Endothelial cell of umbilical vein (primary cell): Measurements from ENCODE around the gene CEP95. TPM values are rescaled to one million over a fixed set of nuclear protein-coding genes. Genes with fewer than 3 reads are reported as not detected.

Source experiments
- BruUV-seq: library from RNA; stranded (reverse); fragments of 400-500 nt; replicated peaks from 2 replicates; lab custom pipeline; 2021; lab: Mats Ljungman, UMichigan
- CTCF ChIA-PET: fragments of 300-600, 350-600 bp; sonication (Branson Sonifier 250); formaldehyde crosslinking; loops from one replicate; lab custom pipeline; 2021; ENCODE audit warnings: antibody characterized with exemption, inconsistent platforms; lab: Charles Lee
- POLR2A ChIA-PET: fragments of 300-600, 350-600 bp; sonication (Branson Sonifier 250); formaldehyde crosslinking; loops from one replicate; lab custom pipeline; 2021; ENCODE audit warnings: antibody characterized with exemption, inconsistent platforms; lab: Charles Lee
- DNase-seq: peaks from one replicate; pipeline ENCODE4 v3.0.0-alpha.2; 2011; ENCODE audit warnings: low read depth, low spot score
- FAIRE-seq: peaks from 2 replicates; lab custom pipeline; 2011; peaks lifted over from hg19 to GRCh38; lab: Jason Lieb, UNC
- H2AFZ ChIP-seq: 2 replicates; pipeline ENCODE4 v1.6.0; 2012; ENCODE audit warnings: low read depth, low read length, control low read depth, inconsistent platforms
- H3K27ac ChIP-seq: 2 replicates; pipeline ENCODE4 v1.5.1; 2011; ENCODE audit warnings: low read depth, mild to moderate bottlenecking, control low read depth, low read length, moderate library complexity; ENCODE audit not compliant: insufficient read depth
- H3K27me3 ChIP-seq, 2 experiments: 2 replicates each; pipeline versions ENCODE4 v1.6.0 to v1.6.1; 2011; ENCODE audit warnings: low read length in 2 of 2, mixed read lengths in 1 of 2; ENCODE audit not compliant: control insufficient read depth in 2 of 2, insufficient read depth in 2 of 2
- H3K36me3 ChIP-seq, 2 experiments: 2 replicates in 1 of 2; 3 replicates in 1 of 2; pipeline ENCODE4 v1.5.1; 2011; ENCODE audit warnings: low read length in 2 of 2, mild to moderate bottlenecking in 1 of 2, moderate library complexity in 1 of 2; ENCODE audit not compliant: control insufficient read depth in 2 of 2, insufficient read depth in 2 of 2; ENCODE audit errors: extremely low read depth in 1 of 2
- H3K4me1 ChIP-seq: 3 replicates; pipeline ENCODE4 v1.5.1; 2011; ENCODE audit warnings: mild to moderate bottlenecking, low read length; ENCODE audit not compliant: control insufficient read depth, insufficient read depth; ENCODE audit errors: extremely low read depth
- H3K4me2 ChIP-seq: 2 replicates; pipeline ENCODE4 v1.6.1; 2011; ENCODE audit warnings: low read length, control low read depth, mixed read lengths; ENCODE audit not compliant: insufficient read depth
- H3K4me3 ChIP-seq, 3 experiments: fragments of 200-600 bp in 1 of 3; sonication (generic), shearing (Covaris generic) in 1 of 3; replicated peaks in 1 of 3; 2 replicates each; pipeline ENCODE4 v1.5.1; 2011 to 2016; ENCODE audit warnings: control low read depth in 3 of 3, low read length in 3 of 3, mild to moderate bottlenecking in 2 of 3, inconsistent platforms in 1 of 3, low read depth in 1 of 3, moderate library complexity in 1 of 3; ENCODE audit not compliant: insufficient read depth in 1 of 3
- H3K79me2 ChIP-seq: 2 replicates; pipeline ENCODE4 v1.6.0; 2012; ENCODE audit warnings: low read length, inconsistent platforms; ENCODE audit not compliant: control insufficient read depth, insufficient read depth
- H3K9ac ChIP-seq: replicated peaks from 2 replicates; pipeline ENCODE3; 2011; ENCODE audit warnings: low read length, control low read depth; ENCODE audit not compliant: insufficient read depth; ENCODE audit errors: extremely low read depth
- H3K9me1 ChIP-seq: replicated peaks from 3 replicates; pipeline ENCODE4 v1.6.0; 2011; ENCODE audit warnings: mild to moderate bottlenecking, low read length; ENCODE audit not compliant: control insufficient read depth, insufficient read depth; ENCODE audit errors: extremely low read depth
- H3K9me3 ChIP-seq: replicated peaks from 2 replicates; pipeline ENCODE4 v1.5.1; 2012; ENCODE audit warnings: low read length, inconsistent platforms; ENCODE audit not compliant: control insufficient read depth, insufficient read depth
- H4K20me1 ChIP-seq: replicated peaks from 2 replicates; pipeline ENCODE3; 2011; ENCODE audit warnings: mild to moderate bottlenecking, low read length; ENCODE audit not compliant: control insufficient read depth, insufficient read depth; ENCODE audit errors: extremely low read depth
- EZH2 ChIP-seq: IDR thresholded peaks from 2 replicates; pipeline ENCODE4 v1.6.1; 2012; ENCODE audit warnings: borderline replicate concordance, low read depth, mild to moderate bottlenecking, moderate library complexity, low read length, inconsistent platforms; ENCODE audit not compliant: severe bottlenecking
- FOS ChIP-seq: IDR thresholded peaks from 2 replicates; pipeline ENCODE4 v1.6.1; 2011; ENCODE audit warnings: mild to moderate bottlenecking, low read length, moderate library complexity, borderline replicate concordance; ENCODE audit not compliant: insufficient read depth
- GATA2 ChIP-seq: IDR thresholded peaks from 2 replicates; pipeline ENCODE4 v1.7.0; 2011; ENCODE audit warnings: low read depth, mild to moderate bottlenecking, moderate library complexity, mixed read lengths, low read length; ENCODE audit not compliant: insufficient read length, insufficient read depth
- JUN ChIP-seq: IDR thresholded peaks from 2 replicates; pipeline ENCODE4 v1.6.1; 2011; ENCODE audit warnings: borderline replicate concordance, low read depth; ENCODE audit not compliant: insufficient read length, insufficient read depth
- MAX ChIP-seq: IDR thresholded peaks from 2 replicates; pipeline ENCODE4 v1.6.1; 2011; ENCODE audit not compliant: insufficient read depth, insufficient read length
- MYC ChIP-seq: IDR thresholded peaks from one replicate; pipeline ENCODE4 v1.6.1; 2011; ENCODE audit warnings: mild to moderate bottlenecking, low read depth, low read length
- POLR2A ChIP-seq: IDR thresholded peaks from 2 replicates; pipeline ENCODE4 v1.6.1; 2012; ENCODE audit warnings: low read depth, mild to moderate bottlenecking, control low read depth, low read length
- POLR2AphosphoS5 ChIP-seq: IDR thresholded peaks from 2 replicates; pipeline ENCODE4 v1.6.1; 2012; ENCODE audit warnings: low read depth, mild to moderate bottlenecking, control low read depth, low read length, moderate library complexity; ENCODE audit not compliant: insufficient read depth
- dilution Hi-C: fragments of 300-500 bp; cut with MboI; formaldehyde crosslinking; loops from one replicate; pipeline ENCODE4 v1.15.0; 2019; ENCODE audit warnings: low sequenced_read_pairs; ENCODE audit not compliant: extremely low pct_ligation_motif_present
- intact Hi-C: fragments of 100-400 bp; cut with micrococcal nuclease; formaldehyde crosslinking; loops from one replicate; pipeline ENCODE4 v1.10.0; 2022
- polyA plus RNA-seq, 4 experiments: library from polyadenylated mRNA; depleted of rRNA in 3 of 4; stranded (reverse) in 3 of 4; unstranded in 1 of 4; fragments of >200 nt; gene quantifications; 2 replicates each; pipeline versions ENCODE4 v1.2.1 to v1.2.3, GENCODE V29; 2011 to 2012; ENCODE audit warnings: missing spikeins in 1 of 4
- total RNA-seq: library from RNA; stranded (reverse); gene quantifications from 2 replicates; pipeline ENCODE4 v1.2.3, GENCODE V29; 2021

Gene CEP95
- total and polyA plus RNA-seq, 2 donors (not counting 3 experiments of a cell fraction or from before 2014, with no cell fraction given) = 14.1 to 35.5 TPM

- no peaks in the 10 kb centered on the region for H3K27me3 ChIP-seq
- dilution Hi-C loops = no loop called here
- no TSS peak for BruUV-seq
- H3K4me1 ChIP-seq = no peaks in the 10 kb centered on the region
- H3K79me2 ChIP-seq = no peaks in the 10 kb centered on the region
- no peak overlapping the region for H3K9ac ChIP-seq
- H4K20me1 ChIP-seq = no peaks in the 10 kb centered on the region
- H3K4me2 ChIP-seq = no peak overlapping the region
- no peak overlapping the region for H3K4me3 ChIP-seq
- H3K9me3 ChIP-seq = no peaks in the 10 kb centered on the region
- POLR2A ChIA-PET = interaction anchor here (0.6 to 0.9 kb wide), 2 partner anchors 28 to 76 kb away, joined by 3 read pairs; partner anchors contain the start of gene DDX5
- peaks cover 32 to 37% of the 10 kb centered on the region in 2 experiments for H3K36me3 ChIP-seq
- CTCF ChIA-PET = interaction anchor here (0.9 to 1.9 kb wide), 5 partner anchors 20 to 201 kb away, joined by 3 to 12 read pairs (median 3); no protein-coding TSS in a partner anchor
- intact Hi-C loops = no loop called here
- H3K9me1 ChIP-seq = no peaks in the 10 kb centered on the region
- peak; percentile 36 for DNase-seq
- no peak overlapping the region for H2AFZ ChIP-seq
- TF ChIP-seq EZH2 = no peak
- TF ChIP-seq MAX = no peak
- TF ChIP-seq JUN = no peak
- no peak for TF ChIP-seq POLR2AphosphoS5
- no peak for TF ChIP-seq MYC
- TF ChIP-seq GATA2 = no peak
- TF ChIP-seq POLR2A = no peak
- no peak for TF ChIP-seq FOS
- H3K27ac ChIP-seq = no peak overlapping the region
- no peak for FAIRE-seq
Measured at GRCh38 chr17:64533784-64534183, 27.0 kb downstream of the CEP95 start.
